Astrocyte of the spinal cord (primary cell): ENCODE results near the gene CATSPER3.

Experiments used
- DNase-seq: peaks from one replicate; pipeline ENCODE4 v3.0.0; 2011; ENCODE audit warnings: low read depth, low spot score
- H3K4me3 ChIP-seq: 2 replicates; pipeline ENCODE4 v1.5.1; 2011; ENCODE audit warnings: low read depth, mild to moderate bottlenecking, low read length, moderate library complexity
- CTCF ChIP-seq: IDR thresholded peaks from 2 replicates; pipeline ENCODE4 v1.5.1; 2012; ENCODE audit warnings: low read depth, mild to moderate bottlenecking, low read length, inconsistent platforms
- in situ Hi-C: cut with HindIII; loops from 2 replicates; pipeline ENCODE4 v1.10.0; 2017; ENCODE audit warnings: low sequenced_read_pairs

The CATSPER3 gene

GRCh38 chr5:134949316-134949715, 18.4 kb upstream of the CATSPER3 start:
- no peak for DNase-seq
- in situ Hi-C loops, result no loop called here
- TF ChIP-seq CTCF, result no peak

GRCh38 chr5:134957920-134958608, 9.6 kb upstream of the CATSPER3 start:
- DNase-seq, result no peak
- no peak for TF ChIP-seq CTCF
- in situ Hi-C loops, result no loop called here
- no peak overlapping the region for H3K4me3 ChIP-seq

More at GRCh38 chr5:134949316-134949715, 18.4 kb upstream of the CATSPER3 start:
- no peak overlapping the region for H3K4me3 ChIP-seq

GRCh38 chr5:134958755-134959154, 9.0 kb upstream of the CATSPER3 start:
- no peak for TF ChIP-seq CTCF
- in situ Hi-C loops, result no loop called here
- DNase-seq, result no peak
- no peak overlapping the region for H3K4me3 ChIP-seq

- in situ Hi-C loops, result no loop called here
- H3K4me3 ChIP-seq, result no peak overlapping the region
- DNase-seq, result no peak
- no peak for TF ChIP-seq CTCF
Observed at GRCh38 chr5:134963098-134963497, 4.6 kb upstream of the CATSPER3 start.

- no peak overlapping the region for H3K4me3 ChIP-seq
- in situ Hi-C loops, result no loop called here
- TF ChIP-seq CTCF, result no peak
- no peak for DNase-seq
Observed at GRCh38 chr5:134964359-134965270, 3.1 kb upstream of the CATSPER3 start.

- TF ChIP-seq CTCF, result no peak
- no peak overlapping the region for H3K4me3 ChIP-seq
- in situ Hi-C loops, result no loop called here
- DNase-seq, result no peak
Observed at GRCh38 chr5:134965271-134965825, 2.4 kb upstream of the CATSPER3 start.
